ENCODE measurements around the gene NOC4L.

Gene NOC4L

DNA sequence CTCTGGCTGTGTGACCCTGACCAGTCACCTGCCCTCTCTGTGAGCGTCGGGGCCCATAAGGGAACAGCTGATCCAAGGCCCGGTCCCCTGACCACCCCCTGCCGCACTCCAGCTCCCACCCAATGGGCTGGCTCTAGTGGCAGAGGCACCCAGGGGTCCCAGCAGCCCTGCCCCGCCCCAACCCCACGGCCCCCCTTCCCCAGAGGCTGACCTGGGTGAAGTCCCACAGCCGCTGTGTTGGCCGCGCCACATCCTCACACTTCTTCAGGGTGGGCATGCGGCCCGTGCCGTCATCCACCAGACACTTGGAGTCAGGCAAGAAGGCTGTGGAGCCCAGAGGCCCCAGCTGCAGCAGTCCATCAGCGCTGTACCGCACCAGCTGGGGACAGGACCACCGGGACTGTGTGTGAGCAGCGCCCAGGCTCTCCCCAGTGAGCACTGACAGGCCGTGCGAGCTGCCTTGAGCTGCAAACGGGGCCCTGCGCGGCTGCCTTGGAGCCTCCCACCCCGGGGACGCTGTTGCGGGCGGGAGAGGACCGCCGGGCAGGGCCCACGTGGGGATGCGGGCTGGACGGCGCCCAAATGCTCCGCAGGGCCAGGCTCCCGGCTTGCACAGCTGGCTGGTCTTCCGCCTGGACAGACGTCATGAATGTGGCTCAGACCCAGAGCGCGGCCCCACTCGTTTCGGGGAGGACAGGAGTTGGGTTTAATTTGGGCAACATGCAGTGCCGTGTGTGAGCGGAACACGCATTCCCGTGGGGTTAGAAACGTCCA is 53.5 kb downstream of the NOC4L start:
- TF ChIP-seq FOXA1 (IDR thresholded peaks at IDR 0.05): no peak
- TF ChIP-seq ELF4 (IDR thresholded peaks at IDR 0.05): no peak
- no peak for TF ChIP-seq FOXM1 (IDR thresholded peaks at IDR 0.05; ENCODE audit: borderline replicate concordance)
- TF ChIP-seq, protein P1, sequence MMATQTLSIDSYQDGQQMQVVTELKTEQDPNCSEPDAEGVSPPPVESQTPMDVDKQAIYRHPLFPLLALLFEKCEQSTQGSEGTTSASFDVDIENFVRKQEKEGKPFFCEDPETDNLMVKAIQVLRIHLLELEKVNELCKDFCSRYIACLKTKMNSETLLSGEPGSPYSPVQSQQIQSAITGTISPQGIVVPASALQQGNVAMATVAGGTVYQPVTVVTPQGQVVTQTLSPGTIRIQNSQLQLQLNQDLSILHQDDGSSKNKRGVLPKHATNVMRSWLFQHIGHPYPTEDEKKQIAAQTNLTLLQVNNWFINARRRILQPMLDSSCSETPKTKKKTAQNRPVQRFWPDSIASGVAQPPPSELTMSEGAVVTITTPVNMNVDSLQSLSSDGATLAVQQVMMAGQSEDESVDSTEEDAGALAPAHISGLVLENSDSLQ (IDR thresholded peaks at IDR 0.05): no peak
- no peak for TF ChIP-seq CTBP1 (IDR thresholded peaks at IDR 0.05; ENCODE audit: borderline replicate concordance)
- TF ChIP-seq BHLHE40 (IDR thresholded peaks at IDR 0.05; ENCODE audit: borderline replicate concordance): no peak
- no peak for TF ChIP-seq HDGF (IDR thresholded peaks at IDR 0.05; ENCODE audit: borderline replicate concordance)
- TF ChIP-seq ZNF384 (IDR thresholded peaks at IDR 0.05): no peak
- no peak for TF ChIP-seq LEF1 (IDR thresholded peaks at IDR 0.05; ENCODE audit: borderline replicate concordance)
- TF ChIP-seq FOXK2 (IDR thresholded peaks at IDR 0.05): no peak
- TF ChIP-seq ARNT (IDR thresholded peaks at IDR 0.05): no peak
- no peak for TF ChIP-seq TARDBP (IDR thresholded peaks at IDR 0.05)
- no peak for TF ChIP-seq SUZ12 (IDR thresholded peaks at IDR 0.05)
- CTCF ChIA-PET: no interaction called here
- DNase-seq (ENCODE audit: extremely low spot score): no peak
- POLR2A ChIA-PET: no interaction called here

DNA sequence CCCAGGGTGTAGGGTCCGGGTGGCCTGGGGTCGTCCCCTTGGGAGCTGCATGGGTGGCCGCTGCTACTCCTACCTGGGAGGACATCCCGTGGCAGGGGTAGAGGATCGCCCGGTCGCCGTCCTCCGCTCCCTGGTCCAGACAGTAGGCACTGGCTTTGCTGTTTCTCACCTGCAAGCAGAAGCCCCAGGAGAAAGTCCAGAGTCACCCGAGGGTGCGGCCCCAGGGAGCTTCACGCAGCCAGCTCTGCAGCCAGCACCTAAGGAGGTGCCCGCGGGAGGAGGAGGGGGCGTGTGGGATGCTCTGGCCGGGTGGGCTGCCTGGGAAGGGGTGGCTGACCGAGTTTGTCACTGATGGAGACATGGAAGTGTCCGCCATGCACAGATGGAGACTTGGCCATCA is 54.8 kb downstream of the NOC4L start:
- POLR2A ChIA-PET: no interaction called here

DNA sequence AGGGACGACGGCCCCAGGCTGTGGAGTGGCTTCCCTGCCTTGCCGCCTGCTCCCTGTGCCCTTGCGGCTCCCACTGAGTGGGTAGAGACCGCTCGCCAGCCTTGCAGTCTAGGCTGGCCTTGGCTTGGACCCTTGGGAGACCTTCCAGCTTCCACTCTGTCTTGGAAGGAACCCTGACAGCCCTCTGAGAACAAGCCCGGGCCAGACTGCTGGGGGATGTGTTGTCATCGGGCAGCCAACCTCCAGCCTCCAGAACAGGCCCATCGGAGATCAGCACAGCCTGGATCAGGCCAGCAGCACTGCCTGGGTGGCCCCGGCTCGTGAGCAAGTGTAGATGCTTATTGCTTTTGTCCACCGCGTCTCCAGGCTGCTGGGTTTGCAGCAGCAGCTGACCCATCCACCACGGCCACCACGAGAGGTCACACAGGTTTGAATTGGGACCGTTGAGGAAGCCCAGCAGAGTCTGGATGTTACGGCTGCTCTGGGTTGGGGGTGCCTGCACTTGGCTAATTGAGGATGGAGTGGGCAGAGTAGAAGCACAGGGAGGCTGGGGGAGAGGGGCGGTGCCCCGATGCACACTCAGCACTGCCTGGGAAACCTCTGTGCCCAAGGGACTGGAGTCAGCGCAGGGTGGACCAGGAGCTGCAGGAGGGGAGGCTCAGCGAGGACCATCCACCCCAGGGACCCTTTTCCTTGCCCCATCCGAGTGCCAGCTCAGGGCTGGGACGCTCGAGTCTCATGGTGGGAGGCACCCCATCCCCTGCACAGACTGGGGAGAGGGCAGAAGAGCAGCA is 55.5 kb downstream of the NOC4L start:
- ChIA-PET POLR2A (no interaction called here), CTCF (no interaction called here)
- DNase-seq (ENCODE audit: extremely low spot score): no peak
- no peak for TF ChIP-seq SP1 (IDR thresholded peaks at IDR 0.05)
- TF ChIP-seq, protein P1 (IDR thresholded peaks at IDR 0.05): no peak
- TF ChIP-seq FOXM1 (IDR thresholded peaks at IDR 0.05; ENCODE audit: borderline replicate concordance): no peak

More for the DNA sequence above, 54.8 kb downstream of the NOC4L start:
- TF ChIP-seq TARDBP (IDR thresholded peaks at IDR 0.05): no peak
- no peak for TF ChIP-seq ARNT (IDR thresholded peaks at IDR 0.05)
- TF ChIP-seq NFRKB (IDR thresholded peaks at IDR 0.05): no peak
- no peak for TF ChIP-seq LEF1 (IDR thresholded peaks at IDR 0.05; ENCODE audit: borderline replicate concordance)
- TF ChIP-seq, protein P1 (IDR thresholded peaks at IDR 0.05): no peak
- TF ChIP-seq FOXK2 (IDR thresholded peaks at IDR 0.05): no peak
- TF ChIP-seq BHLHE40 (IDR thresholded peaks at IDR 0.05; ENCODE audit: borderline replicate concordance): no peak
- TF ChIP-seq SUZ12 (IDR thresholded peaks at IDR 0.05): no peak
- TF ChIP-seq SP1 (IDR thresholded peaks at IDR 0.05): no peak
- TF ChIP-seq ZNF384 (IDR thresholded peaks at IDR 0.05): no peak
- TF ChIP-seq FOXA1 (IDR thresholded peaks at IDR 0.05): no peak
- TF ChIP-seq L3MBTL2 (conservative IDR thresholded peaks at IDR 0.05): no peak
- no peak for TF ChIP-seq HDGF (IDR thresholded peaks at IDR 0.05; ENCODE audit: borderline replicate concordance)
- no peak for TF ChIP-seq FOXM1 (IDR thresholded peaks at IDR 0.05; ENCODE audit: borderline replicate concordance)
- TF ChIP-seq ELF4 (IDR thresholded peaks at IDR 0.05): no peak
- TF ChIP-seq CTBP1 (IDR thresholded peaks at IDR 0.05; ENCODE audit: borderline replicate concordance): no peak
- no peak for DNase-seq (ENCODE audit: extremely low spot score)
- CTCF ChIA-PET: no interaction called here

DNA sequence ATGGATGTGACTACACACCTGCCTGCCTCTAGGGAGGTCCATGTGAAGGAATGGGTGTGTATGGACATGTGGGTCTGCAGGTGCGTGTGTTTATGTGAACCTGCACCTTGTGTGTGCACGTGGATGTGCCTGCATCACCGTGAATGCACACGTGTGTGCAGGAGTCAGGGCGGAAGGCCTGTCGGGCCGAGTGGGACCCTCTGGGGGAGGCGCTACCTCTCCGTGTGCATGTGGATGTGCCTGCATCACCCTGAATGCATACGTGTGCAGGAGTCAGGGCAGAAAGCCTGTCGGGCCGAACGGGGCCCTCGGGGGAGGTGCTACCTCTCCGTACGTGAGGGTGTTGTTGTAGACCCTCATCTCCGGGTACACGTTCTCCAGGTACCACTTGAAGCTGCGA is 56.5 kb downstream of the NOC4L start:
- TF ChIP-seq ELF4 (IDR thresholded peaks at IDR 0.05) (no peak), SUZ12 (IDR thresholded peaks at IDR 0.05) (no peak), L3MBTL2 (conservative IDR thresholded peaks at IDR 0.05) (no peak), BHLHE40 (IDR thresholded peaks at IDR 0.05; ENCODE audit: borderline replicate concordance) (no peak), SP1 (IDR thresholded peaks at IDR 0.05) (no peak), NFRKB (IDR thresholded peaks at IDR 0.05) (no peak), ARNT (IDR thresholded peaks at IDR 0.05) (no peak), LEF1 (IDR thresholded peaks at IDR 0.05; ENCODE audit: borderline replicate concordance) (no peak), CTBP1 (IDR thresholded peaks at IDR 0.05; ENCODE audit: borderline replicate concordance) (no peak), FOXK2 (IDR thresholded peaks at IDR 0.05) (no peak), TARDBP (IDR thresholded peaks at IDR 0.05) (no peak)
- DNase-seq (ENCODE audit: extremely low spot score): no peak
- CTCF ChIA-PET: no interaction called here

DNA sequence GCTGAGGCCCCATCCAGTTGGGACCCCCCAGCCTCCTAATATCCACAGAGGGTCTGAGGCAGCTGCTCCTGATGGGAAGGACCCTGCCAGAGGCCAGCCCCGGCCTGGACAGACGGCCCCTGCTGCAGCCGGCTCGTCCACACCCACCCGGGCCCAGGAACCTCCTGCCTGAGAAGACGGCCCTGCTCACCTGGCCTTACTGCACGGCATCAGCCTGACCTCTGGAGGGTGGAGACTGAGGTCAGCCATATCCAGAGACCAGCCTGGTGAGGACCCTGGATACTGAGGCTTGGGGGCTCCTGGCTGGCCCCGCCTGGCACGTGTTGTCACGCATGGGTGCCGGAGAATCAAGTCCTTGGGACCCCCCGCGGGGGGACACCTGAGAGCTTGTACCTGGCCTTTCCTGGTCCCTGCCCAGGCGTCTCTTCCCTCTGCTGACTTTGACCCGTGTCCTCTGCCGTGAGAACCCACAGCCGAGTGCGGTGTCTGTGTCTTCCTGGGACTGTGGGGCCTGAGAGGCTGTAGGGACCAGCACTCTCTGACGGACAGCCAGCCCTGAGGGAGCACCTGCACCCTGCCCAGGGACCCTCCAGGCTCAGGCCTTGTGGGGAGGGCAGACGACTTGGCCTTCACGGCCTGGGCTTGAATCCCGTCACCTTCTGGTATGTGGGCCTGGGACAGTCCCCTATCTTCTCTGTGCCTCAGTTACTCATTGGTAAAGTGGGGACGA is 57.3 kb downstream of the NOC4L start:
- no peak for DNase-seq (ENCODE audit: extremely low spot score)
- POLR2A ChIA-PET: no interaction called here
- TF ChIP-seq L3MBTL2 (conservative IDR thresholded peaks at IDR 0.05): no peak
- TF ChIP-seq, protein P1 (IDR thresholded peaks at IDR 0.05): no peak
- TF ChIP-seq SUZ12 (IDR thresholded peaks at IDR 0.05): no peak
- TF ChIP-seq CTBP1 (IDR thresholded peaks at IDR 0.05; ENCODE audit: borderline replicate concordance): no peak
- TF ChIP-seq LEF1 (IDR thresholded peaks at IDR 0.05; ENCODE audit: borderline replicate concordance): no peak
- TF ChIP-seq ARNT (IDR thresholded peaks at IDR 0.05): no peak
- no peak for TF ChIP-seq FOXA1 (IDR thresholded peaks at IDR 0.05)
- no peak for TF ChIP-seq TARDBP (IDR thresholded peaks at IDR 0.05)
- TF ChIP-seq NFRKB (IDR thresholded peaks at IDR 0.05): no peak
- no peak for TF ChIP-seq SP1 (IDR thresholded peaks at IDR 0.05)
- TF ChIP-seq HDGF (IDR thresholded peaks at IDR 0.05; ENCODE audit: borderline replicate concordance): no peak
- TF ChIP-seq BHLHE40 (IDR thresholded peaks at IDR 0.05; ENCODE audit: borderline replicate concordance): no peak
- TF ChIP-seq ELF4 (IDR thresholded peaks at IDR 0.05): no peak
- TF ChIP-seq FOXK2 (IDR thresholded peaks at IDR 0.05): no peak
- no peak for TF ChIP-seq FOXM1 (IDR thresholded peaks at IDR 0.05; ENCODE audit: borderline replicate concordance)
- no peak for TF ChIP-seq ZNF384 (IDR thresholded peaks at IDR 0.05)
- CTCF ChIA-PET: no interaction called here

More for the DNA sequence above, 56.5 kb downstream of the NOC4L start:
- POLR2A ChIA-PET: no interaction called here
